Memory B cell (primary cell): Measurements from ENCODE around the gene ZNF266.

Source experiments
- ATAC-seq: fragments of 150-1000 bp; cut with Tn5 transposase; 2 replicates; pipeline ENCODE4 v1.10.0; 2021; ENCODE audit warnings: low read depth, mild to moderate bottlenecking, moderate library complexity
- DNase-seq, 2 donors: peaks; one replicate each; pipeline ENCODE4 v3.0.0; 2022; ENCODE audit warnings: low spot score in 2 of 2
- H3K27ac Mint-ChIP-seq: one replicate; pipeline ENCODE4 v1.8.0; 2022; ENCODE audit warnings: mild to moderate bottlenecking, moderate library complexity, mixed read lengths
- H3K27me3 Mint-ChIP-seq: one replicate; pipeline ENCODE4 v1.8.0; 2022; ENCODE audit warnings: mixed read lengths
- H3K36me3 Mint-ChIP-seq: one replicate; pipeline ENCODE4 v1.8.0; 2022; ENCODE audit warnings: mild to moderate bottlenecking, mixed read lengths
- H3K4me1 Mint-ChIP-seq: one replicate; pipeline ENCODE4 v1.8.0; 2022; ENCODE audit warnings: mixed read lengths
- H3K4me3 Mint-ChIP-seq: one replicate; pipeline ENCODE4 v1.8.0; 2022; ENCODE audit warnings: mild to moderate bottlenecking, moderate library complexity, mixed read lengths
- H3K9me3 Mint-ChIP-seq: one replicate; pipeline ENCODE4 v1.8.0; 2022; ENCODE audit warnings: mixed read lengths

The ZNF266 gene

DNA sequence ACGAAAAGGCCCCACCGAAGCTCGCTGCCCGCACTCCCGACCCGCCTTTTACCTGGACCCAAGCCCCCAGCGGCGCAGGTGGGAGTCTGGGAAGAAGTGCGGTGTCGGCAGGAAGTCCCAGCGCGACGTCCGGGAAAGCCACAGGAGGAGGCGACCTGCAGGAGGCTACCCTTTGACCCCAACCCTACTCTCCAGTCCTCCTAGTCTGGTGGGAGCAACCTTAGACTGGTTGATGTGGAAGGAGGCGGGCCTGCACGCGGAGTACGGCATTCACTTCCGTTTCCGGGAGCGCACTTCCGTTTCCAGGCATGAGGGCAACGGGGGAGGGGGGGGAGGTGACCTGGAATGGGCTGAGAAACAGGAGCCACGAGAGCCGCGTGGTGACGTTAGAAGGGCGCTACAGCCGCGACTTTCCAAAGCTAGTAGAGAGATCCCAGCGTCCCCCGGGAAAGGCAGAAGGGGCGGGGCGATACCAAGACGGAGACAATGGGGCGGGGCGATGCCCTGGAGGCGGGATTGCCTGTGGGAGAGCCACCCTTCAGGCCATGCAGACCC is 28.5 kb downstream of the ZNF266 start:
- Mint-ChIP-seq H3K4me1 (peaks cover 4% of the 10 kb centered on the region), H3K36me3 (peaks cover 18% of the 10 kb centered on the region), H3K27me3 (no peaks in the 10 kb centered on the region), H3K9me3 (peaks cover 22% of the 10 kb centered on the region), H3K27ac (no peak overlapping the region), H3K4me3 (peak overlapping the region; percentile 81)
- ATAC-seq (peak; percentile 62), DNase-seq (peak in 1 of 2 donors; percentile 14)

DNA sequence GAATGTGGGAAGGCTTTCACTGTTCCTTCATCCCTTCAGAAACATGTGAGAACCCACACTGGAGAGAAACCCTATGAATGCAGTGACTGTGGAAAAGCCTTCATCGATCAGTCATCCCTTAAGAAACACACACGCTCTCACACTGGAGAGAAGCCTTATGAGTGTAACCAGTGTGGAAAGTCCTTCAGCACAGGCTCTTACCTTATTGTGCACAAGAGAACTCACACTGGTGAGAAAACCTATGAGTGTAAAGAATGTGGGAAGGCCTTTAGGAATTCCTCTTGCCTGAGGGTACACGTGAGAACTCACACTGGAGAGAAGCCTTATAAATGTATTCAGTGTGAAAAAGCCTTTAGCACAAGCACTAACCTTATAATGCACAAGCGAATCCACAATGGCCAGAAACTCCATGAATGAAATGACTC is 54.0 kb downstream of the ZNF266 start:
- Mint-ChIP-seq H3K36me3 (peaks cover 69% of the 10 kb centered on the region), H3K27me3 (no peaks in the 10 kb centered on the region), H3K4me3 (no peak overlapping the region), H3K4me1 (no peaks in the 10 kb centered on the region), H3K27ac (no peak overlapping the region), H3K9me3 (peaks cover 18% of the 10 kb centered on the region)
- DNase-seq (no peak), ATAC-seq (no peak)

DNA sequence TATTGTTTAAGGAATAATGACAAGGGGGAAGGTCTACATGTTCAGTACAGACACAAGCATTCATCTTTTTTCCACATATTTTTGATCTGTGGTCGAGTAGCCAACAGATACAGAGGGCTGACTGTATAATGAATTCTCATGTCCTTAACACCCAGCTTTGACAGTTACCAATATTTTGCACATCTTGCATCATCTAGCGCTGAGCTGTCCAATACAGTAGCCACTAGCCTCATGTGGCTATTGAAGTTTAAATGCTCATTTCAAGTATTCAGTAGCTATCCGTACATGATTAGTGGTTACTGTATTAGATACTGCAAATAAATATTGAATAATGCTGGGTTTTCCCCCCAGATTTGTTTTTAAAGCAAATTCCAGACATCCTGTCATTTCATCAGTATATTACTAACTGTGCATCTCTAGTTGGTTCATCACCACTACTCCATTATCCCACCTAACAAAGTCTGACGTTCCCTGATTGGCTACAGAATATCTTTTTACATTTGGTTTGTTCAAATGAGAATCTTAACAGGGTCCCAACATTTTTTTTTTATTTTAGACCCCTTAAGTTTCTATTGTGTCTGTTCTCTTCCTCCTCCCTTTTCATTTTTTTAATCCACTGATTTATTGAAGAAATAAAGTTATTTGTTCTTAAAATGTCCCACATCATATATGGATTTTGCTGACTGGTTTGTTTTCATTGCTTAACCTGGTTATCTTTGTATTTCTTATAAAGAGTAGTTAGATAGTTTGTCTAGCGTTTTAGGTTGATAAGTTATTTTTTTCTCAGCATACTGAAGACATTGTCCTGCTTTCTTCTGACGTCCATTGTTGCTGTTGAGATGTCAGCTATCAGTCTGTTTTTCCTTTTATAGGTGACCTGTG is 64.4 kb downstream of the ZNF266 start:
- peaks cover 55% of the 10 kb centered on the region for H3K36me3 Mint-ChIP-seq
- no peaks in the 10 kb centered on the region for H3K27me3 Mint-ChIP-seq
- H3K4me3 Mint-ChIP-seq = no peak overlapping the region
- no peak overlapping the region for H3K27ac Mint-ChIP-seq
- ATAC-seq (no peak), DNase-seq (no peak)
- H3K9me3 Mint-ChIP-seq = peaks cover 32% of the 10 kb centered on the region
- H3K4me1 Mint-ChIP-seq = no peaks in the 10 kb centered on the region

DNA sequence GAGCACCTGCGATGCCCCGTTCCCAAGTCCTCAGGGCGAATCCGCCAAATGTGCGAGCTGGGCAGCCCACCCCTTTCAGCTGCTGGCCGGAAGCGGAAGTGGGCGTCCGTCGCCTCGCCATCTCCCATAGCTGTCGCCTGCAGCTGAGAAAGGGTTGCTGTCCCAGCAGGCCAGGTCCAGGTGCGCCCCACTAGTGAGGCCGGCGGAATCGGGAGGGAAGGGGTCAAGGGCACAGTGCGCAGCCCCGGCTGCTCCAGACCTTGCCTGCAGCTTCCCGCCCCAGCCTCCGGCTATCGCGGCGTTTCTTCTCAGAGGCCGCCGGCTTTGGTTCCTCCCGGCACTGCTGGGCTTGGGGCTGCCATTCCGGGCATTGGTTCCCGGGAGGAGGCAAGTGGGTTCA is 72.5 kb downstream of the ZNF266 start, which contains the start of gene ZNF177:
TSS of gene ZNF177 (plus strand) at position 109 of the 400 bp plus-strand sequence. CDS start 15,299 bp downstream, outside the sequence.
- Mint-ChIP-seq H3K9me3 (peaks cover 19% of the 10 kb centered on the region), H3K27me3 (no peaks in the 10 kb centered on the region), H3K36me3 (peaks cover 34% of the 10 kb centered on the region), H3K4me3 (no peak within 1 kb of the TSS), H3K27ac (no peak within 1 kb of the TSS), H3K4me1 (no peaks in the 10 kb centered on the region)
- no peak for ATAC-seq
- DNase-seq = no peak
